ENCODE measurements around the gene SFI1.

- TF ChIP-seq, protein P1, sequence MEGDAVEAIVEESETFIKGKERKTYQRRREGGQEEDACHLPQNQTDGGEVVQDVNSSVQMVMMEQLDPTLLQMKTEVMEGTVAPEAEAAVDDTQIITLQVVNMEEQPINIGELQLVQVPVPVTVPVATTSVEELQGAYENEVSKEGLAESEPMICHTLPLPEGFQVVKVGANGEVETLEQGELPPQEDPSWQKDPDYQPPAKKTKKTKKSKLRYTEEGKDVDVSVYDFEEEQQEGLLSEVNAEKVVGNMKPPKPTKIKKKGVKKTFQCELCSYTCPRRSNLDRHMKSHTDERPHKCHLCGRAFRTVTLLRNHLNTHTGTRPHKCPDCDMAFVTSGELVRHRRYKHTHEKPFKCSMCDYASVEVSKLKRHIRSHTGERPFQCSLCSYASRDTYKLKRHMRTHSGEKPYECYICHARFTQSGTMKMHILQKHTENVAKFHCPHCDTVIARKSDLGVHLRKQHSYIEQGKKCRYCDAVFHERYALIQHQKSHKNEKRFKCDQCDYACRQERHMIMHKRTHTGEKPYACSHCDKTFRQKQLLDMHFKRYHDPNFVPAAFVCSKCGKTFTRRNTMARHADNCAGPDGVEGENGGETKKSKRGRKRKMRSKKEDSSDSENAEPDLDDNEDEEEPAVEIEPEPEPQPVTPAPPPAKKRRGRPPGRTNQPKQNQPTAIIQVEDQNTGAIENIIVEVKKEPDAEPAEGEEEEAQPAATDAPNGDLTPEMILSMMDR (IDR thresholded peaks at IDR 0.05; ENCODE audit: insufficient read depth, low read depth, low read length): no peak
- TF ChIP-seq EZH2 (IDR thresholded peaks at IDR 0.05; ENCODE audit: insufficient read depth, low read length): no peak
Measured at GRCh38 chr22:31572939-31573338, 76.6 kb downstream of the SFI1 start.
